ENCODE data around the gene RHOF.

RHOF gene

DNA sequence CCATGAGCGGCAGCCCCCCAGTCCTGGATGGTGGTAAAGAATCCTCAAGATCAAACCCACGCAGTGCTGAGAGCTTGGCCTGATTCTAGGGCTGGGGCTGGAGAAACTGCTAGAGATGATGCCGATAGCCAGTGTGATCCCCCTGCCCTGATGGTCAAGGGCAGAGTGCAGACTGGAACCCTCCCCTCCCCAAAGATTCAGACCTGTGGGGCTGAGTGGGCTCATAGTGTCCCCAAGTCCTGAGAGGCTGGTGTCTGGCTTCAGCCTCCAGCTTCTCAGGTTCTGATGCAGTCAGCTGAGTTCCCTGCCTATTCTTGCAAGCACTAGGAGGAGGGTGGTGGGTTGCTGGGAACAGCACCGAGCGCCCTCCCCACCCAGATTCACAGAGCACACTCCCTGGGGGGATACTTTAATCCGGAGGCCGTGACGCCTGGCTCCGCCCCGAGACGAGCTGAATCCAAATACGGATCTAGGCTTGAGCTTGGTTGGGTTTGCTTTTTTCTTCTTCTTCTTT is 11.9 kb downstream of the RHOF start (continued):
- no peak for TF ChIP-seq BACH2 (CRISPR knock-in tag; IDR thresholded peaks at IDR 0.05; ENCODE audit: borderline replicate concordance)

DNA sequence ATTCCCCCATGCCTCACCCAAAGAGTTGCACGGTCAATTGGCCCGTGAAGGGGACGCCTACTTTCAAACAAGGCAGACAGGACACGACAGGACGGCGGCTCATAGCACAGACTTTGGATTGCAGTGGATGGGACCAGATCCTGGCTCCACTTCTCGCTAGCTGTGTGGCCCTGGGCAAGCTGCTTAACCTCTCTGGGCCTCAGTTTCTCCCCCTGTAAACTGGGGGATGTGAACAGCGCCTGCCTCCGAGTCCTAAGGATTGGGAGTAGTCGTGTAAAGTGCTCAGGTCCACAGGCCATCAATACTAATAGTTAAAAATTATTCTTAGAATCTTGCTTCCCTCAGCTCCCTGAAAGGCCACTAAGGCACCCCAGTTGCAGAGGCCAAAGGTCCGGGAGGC is 13.1 kb downstream of the RHOF start:
- no peak for TF ChIP-seq CSDC2 (CRISPR knock-in tag; IDR thresholded peaks at IDR 0.05)
- TF ChIP-seq, protein P1, sequence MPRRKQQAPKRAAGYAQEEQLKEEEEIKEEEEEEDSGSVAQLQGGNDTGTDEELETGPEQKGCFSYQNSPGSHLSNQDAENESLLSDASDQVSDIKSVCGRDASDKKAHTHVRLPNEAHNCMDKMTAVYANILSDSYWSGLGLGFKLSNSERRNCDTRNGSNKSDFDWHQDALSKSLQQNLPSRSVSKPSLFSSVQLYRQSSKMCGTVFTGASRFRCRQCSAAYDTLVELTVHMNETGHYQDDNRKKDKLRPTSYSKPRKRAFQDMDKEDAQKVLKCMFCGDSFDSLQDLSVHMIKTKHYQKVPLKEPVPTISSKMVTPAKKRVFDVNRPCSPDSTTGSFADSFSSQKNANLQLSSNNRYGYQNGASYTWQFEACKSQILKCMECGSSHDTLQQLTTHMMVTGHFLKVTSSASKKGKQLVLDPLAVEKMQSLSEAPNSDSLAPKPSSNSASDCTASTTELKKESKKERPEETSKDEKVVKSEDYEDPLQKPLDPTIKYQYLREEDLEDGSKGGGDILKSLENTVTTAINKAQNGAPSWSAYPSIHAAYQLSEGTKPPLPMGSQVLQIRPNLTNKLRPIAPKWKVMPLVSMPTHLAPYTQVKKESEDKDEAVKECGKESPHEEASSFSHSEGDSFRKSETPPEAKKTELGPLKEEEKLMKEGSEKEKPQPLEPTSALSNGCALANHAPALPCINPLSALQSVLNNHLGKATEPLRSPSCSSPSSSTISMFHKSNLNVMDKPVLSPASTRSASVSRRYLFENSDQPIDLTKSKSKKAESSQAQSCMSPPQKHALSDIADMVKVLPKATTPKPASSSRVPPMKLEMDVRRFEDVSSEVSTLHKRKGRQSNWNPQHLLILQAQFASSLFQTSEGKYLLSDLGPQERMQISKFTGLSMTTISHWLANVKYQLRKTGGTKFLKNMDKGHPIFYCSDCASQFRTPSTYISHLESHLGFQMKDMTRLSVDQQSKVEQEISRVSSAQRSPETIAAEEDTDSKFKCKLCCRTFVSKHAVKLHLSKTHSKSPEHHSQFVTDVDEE (CRISPR knock-in tag; IDR thresholded peaks at IDR 0.05): no peak
- ATAC-seq: no peak

DNA sequence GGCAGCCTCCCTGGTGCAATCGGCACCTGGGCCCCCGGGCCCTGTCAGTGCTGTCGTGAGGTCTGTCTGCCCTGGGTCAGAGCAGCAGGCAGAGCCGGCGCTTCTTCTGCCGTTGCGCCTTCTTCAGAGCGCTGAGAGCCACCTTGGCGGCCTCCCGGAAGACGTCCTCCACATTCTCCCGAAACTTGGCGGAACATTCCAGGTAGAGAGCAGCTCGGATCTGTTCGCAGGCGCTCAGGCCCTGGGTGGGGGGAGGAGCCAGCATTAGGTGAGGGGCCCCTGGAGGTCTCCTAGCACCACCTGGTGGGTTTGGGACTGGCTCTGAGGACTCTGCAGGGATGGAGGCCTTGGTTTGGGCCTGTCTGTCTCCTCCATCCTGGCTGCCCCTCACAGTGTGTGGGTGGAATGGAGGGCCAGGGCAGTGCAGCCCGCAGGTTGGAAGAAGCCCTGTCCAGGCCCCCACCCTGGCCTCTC is 14.0 kb downstream of the RHOF start:
- no peak for ATAC-seq
- TF ChIP-seq, protein P2, sequence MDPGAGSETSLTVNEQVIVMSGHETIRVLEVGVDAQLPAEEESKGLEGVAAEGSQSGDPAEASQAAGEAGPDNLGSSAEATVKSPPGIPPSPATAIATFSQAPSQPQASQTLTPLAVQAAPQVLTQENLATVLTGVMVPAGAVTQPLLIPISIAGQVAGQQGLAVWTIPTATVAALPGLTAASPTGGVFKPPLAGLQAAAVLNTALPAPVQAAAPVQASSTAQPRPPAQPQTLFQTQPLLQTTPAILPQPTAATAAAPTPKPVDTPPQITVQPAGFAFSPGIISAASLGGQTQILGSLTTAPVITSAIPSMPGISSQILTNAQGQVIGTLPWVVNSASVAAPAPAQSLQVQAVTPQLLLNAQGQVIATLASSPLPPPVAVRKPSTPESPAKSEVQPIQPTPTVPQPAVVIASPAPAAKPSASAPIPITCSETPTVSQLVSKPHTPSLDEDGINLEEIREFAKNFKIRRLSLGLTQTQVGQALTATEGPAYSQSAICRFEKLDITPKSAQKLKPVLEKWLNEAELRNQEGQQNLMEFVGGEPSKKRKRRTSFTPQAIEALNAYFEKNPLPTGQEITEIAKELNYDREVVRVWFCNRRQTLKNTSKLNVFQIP (CRISPR knock-in tag; IDR thresholded peaks at IDR 0.05; ENCODE audit: borderline replicate concordance, low read depth): no peak
- TF ChIP-seq ESRRG (CRISPR knock-in tag; IDR thresholded peaks at IDR 0.05): no peak
- no peak for TF ChIP-seq OSR1 (CRISPR knock-in tag; IDR thresholded peaks at IDR 0.05)
- TF ChIP-seq, protein P3, sequence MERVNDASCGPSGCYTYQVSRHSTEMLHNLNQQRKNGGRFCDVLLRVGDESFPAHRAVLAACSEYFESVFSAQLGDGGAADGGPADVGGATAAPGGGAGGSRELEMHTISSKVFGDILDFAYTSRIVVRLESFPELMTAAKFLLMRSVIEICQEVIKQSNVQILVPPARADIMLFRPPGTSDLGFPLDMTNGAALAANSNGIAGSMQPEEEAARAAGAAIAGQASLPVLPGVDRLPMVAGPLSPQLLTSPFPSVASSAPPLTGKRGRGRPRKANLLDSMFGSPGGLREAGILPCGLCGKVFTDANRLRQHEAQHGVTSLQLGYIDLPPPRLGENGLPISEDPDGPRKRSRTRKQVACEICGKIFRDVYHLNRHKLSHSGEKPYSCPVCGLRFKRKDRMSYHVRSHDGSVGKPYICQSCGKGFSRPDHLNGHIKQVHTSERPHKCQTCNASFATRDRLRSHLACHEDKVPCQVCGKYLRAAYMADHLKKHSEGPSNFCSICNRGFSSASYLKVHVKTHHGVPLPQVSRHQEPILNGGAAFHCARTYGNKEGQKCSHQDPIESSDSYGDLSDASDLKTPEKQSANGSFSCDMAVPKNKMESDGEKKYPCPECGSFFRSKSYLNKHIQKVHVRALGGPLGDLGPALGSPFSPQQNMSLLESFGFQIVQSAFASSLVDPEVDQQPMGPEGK (CRISPR knock-in tag; IDR thresholded peaks at IDR 0.05; ENCODE audit: borderline replicate concordance): no peak
- no peak for TF ChIP-seq ZNF565 (CRISPR knock-in tag; conservative IDR thresholded peaks at IDR 0.05; ENCODE audit: low read depth)
- TF ChIP-seq GLIS3 (CRISPR knock-in tag; IDR thresholded peaks at IDR 0.05): no peak
- no peak for TF ChIP-seq PPARA (CRISPR knock-in tag; IDR thresholded peaks at IDR 0.05; ENCODE audit: borderline replicate concordance)
- no peak for TF ChIP-seq ARNTL (CRISPR knock-in tag; IDR thresholded peaks at IDR 0.05; ENCODE audit: borderline replicate concordance, low read depth)
- TF ChIP-seq ISL1 (CRISPR knock-in tag; IDR thresholded peaks at IDR 0.05): no peak
- no peak for TF ChIP-seq ZFP30 (CRISPR knock-in tag; IDR thresholded peaks at IDR 0.05)
- TF ChIP-seq, protein P1 (CRISPR knock-in tag; IDR thresholded peaks at IDR 0.05): no peak
- TF ChIP-seq ZC3H10 (CRISPR knock-in tag; IDR thresholded peaks at IDR 0.05): no peak
- no peak for TF ChIP-seq TOX (CRISPR knock-in tag; IDR thresholded peaks at IDR 0.05; ENCODE audit: borderline replicate concordance)
- no peak for TF ChIP-seq CSDC2 (CRISPR knock-in tag; IDR thresholded peaks at IDR 0.05)
- no peak for TF ChIP-seq BACH2 (CRISPR knock-in tag; IDR thresholded peaks at IDR 0.05; ENCODE audit: borderline replicate concordance)
- TF ChIP-seq, protein P4, sequence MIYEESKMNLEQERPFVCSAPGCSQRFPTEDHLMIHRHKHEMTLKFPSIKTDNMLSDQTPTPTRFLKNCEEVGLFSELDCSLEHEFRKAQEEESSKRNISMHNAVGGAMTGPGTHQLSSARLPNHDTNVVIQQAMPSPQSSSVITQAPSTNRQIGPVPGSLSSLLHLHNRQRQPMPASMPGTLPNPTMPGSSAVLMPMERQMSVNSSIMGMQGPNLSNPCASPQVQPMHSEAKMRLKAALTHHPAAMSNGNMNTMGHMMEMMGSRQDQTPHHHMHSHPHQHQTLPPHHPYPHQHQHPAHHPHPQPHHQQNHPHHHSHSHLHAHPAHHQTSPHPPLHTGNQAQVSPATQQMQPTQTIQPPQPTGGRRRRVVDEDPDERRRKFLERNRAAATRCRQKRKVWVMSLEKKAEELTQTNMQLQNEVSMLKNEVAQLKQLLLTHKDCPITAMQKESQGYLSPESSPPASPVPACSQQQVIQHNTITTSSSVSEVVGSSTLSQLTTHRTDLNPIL (CRISPR knock-in tag; IDR thresholded peaks at IDR 0.05; ENCODE audit: low read depth): no peak
- no peak for TF ChIP-seq ZNF8 (CRISPR knock-in tag; IDR thresholded peaks at IDR 0.05)
- no peak for TF ChIP-seq ZNF70 (CRISPR knock-in tag; IDR thresholded peaks at IDR 0.05)

All from SK-N-SH treated with all-trans-retinoic acid at 6 μM for 48 hours (cell line).